H9 (cell line): ENCODE data around the gene KLHDC10. TPM values are rescaled to one million over a fixed set of nuclear protein-coding genes. Genes with fewer than 3 reads are reported as not detected.

ENCODE experiments used
- DNase-seq: peaks from one replicate; pipeline ENCODE4 v3.0.0-alpha.2; 2017
- H2AFZ ChIP-seq: one replicate; pipeline ENCODE4 v1.6.1; 2013; ENCODE audit warnings: mild to moderate bottlenecking, low read length, control low read depth, moderate library complexity
- H2AK5ac ChIP-seq: 2 replicates; pipeline ENCODE4 v1.6.1; 2013; ENCODE audit warnings: low read length, control low read depth, mixed read lengths; ENCODE audit not compliant: insufficient read length
- H2BK120ac ChIP-seq: one replicate; pipeline ENCODE4 v1.6.1; 2013; ENCODE audit warnings: low read depth, mild to moderate bottlenecking, low read length, control low read depth, inconsistent platforms; ENCODE audit not compliant: poor library complexity, severe bottlenecking
- H2BK12ac ChIP-seq: 2 replicates; pipeline ENCODE4 v1.6.1; 2013; ENCODE audit warnings: low read length, control low read depth, mixed read lengths, low read depth; ENCODE audit not compliant: insufficient read length
- H2BK15ac ChIP-seq: 2 replicates; pipeline ENCODE4 v1.6.1; 2013; ENCODE audit warnings: low read depth, low read length, control low read depth
- H2BK20ac ChIP-seq: one replicate; pipeline ENCODE4 v1.6.1; 2013; ENCODE audit warnings: low read depth, mild to moderate bottlenecking, low read length, control low read depth, inconsistent platforms; ENCODE audit not compliant: poor library complexity, severe bottlenecking
- H2BK5ac ChIP-seq: 2 replicates; pipeline ENCODE4 v1.6.1; 2013; ENCODE audit warnings: low read length, control low read depth, mixed read lengths; ENCODE audit not compliant: insufficient read length
- H3K14ac ChIP-seq: 2 replicates; pipeline ENCODE4 v1.6.1; 2013; ENCODE audit warnings: low read length, control low read depth; ENCODE audit not compliant: insufficient read depth
- H3K18ac ChIP-seq: 2 replicates; pipeline ENCODE4 v1.6.1; 2013; ENCODE audit warnings: low read depth, mild to moderate bottlenecking, mixed read lengths, low read length, control low read depth; ENCODE audit not compliant: insufficient read length
- H3K23ac ChIP-seq: 2 replicates; pipeline ENCODE4 v1.6.1; 2013; ENCODE audit warnings: low read length, control low read depth, mixed read lengths, low read depth; ENCODE audit not compliant: insufficient read length
- H3K23me2 ChIP-seq: 2 replicates; pipeline ENCODE4 v1.6.1; 2013; ENCODE audit warnings: low read depth, mild to moderate bottlenecking, mixed read lengths, low read length, control low read depth; ENCODE audit not compliant: insufficient read length, poor library complexity, severe bottlenecking
- H3K27ac ChIP-seq: 2 replicates; pipeline ENCODE4 v1.5.1; 2013; ENCODE audit warnings: low read length, control low read depth, mixed read lengths, low read depth; ENCODE audit not compliant: insufficient read length
- H3K27me3 ChIP-seq: 2 replicates; pipeline ENCODE4 v1.6.1; 2013; ENCODE audit warnings: low read length, control low read depth, inconsistent platforms; ENCODE audit not compliant: insufficient read depth
- H3K4ac ChIP-seq: 2 replicates; pipeline ENCODE4 v1.6.1; 2013; ENCODE audit warnings: low read depth, mild to moderate bottlenecking, control low read depth, inconsistent platforms, low read length, moderate library complexity
- H3K4me1 ChIP-seq: 2 replicates; pipeline ENCODE4 v1.6.1; 2013; ENCODE audit warnings: low read length, control low read depth, inconsistent platforms; ENCODE audit not compliant: insufficient read depth
- H3K4me2 ChIP-seq: 2 replicates; pipeline ENCODE4 v1.6.1; 2013; ENCODE audit warnings: low read length, control low read depth, mixed read lengths; ENCODE audit not compliant: insufficient read length, insufficient read depth
- H3K56ac ChIP-seq: 2 replicates; pipeline ENCODE4 v1.6.1; 2013; ENCODE audit warnings: low read depth, mild to moderate bottlenecking, mixed read lengths, low read length, control low read depth; ENCODE audit not compliant: insufficient read length
- H3K79me1 ChIP-seq: 2 replicates; pipeline ENCODE4 v1.6.1; 2013; ENCODE audit warnings: low read depth, mild to moderate bottlenecking, moderate library complexity, low read length, control low read depth, inconsistent platforms; ENCODE audit not compliant: insufficient read depth, poor library complexity, severe bottlenecking
- H3K79me2 ChIP-seq: 2 replicates; pipeline ENCODE4 v1.6.1; 2013; ENCODE audit warnings: low read length, control low read depth, inconsistent platforms; ENCODE audit not compliant: insufficient read depth
- H3K9ac ChIP-seq: 2 replicates; pipeline ENCODE4 v1.6.1; 2013; ENCODE audit warnings: low read length, control low read depth, mixed read lengths; ENCODE audit not compliant: insufficient read length; ENCODE audit errors: extremely low read depth
- H3K9me3 ChIP-seq: one replicate; pipeline ENCODE4 v1.6.1; 2013; ENCODE audit warnings: low read depth, low read length, inconsistent platforms; ENCODE audit not compliant: control insufficient read depth
- H3T11ph ChIP-seq: one replicate; pipeline ENCODE4 v1.6.1; 2013; ENCODE audit warnings: mild to moderate bottlenecking, low read length, control low read depth, inconsistent platforms
- H4K20me1 ChIP-seq: one replicate; pipeline ENCODE4 v1.6.1; 2013; ENCODE audit not compliant: control insufficient read depth, insufficient read length, insufficient read depth
- H4K5ac ChIP-seq: 2 replicates; pipeline ENCODE4 v1.6.1; 2013; ENCODE audit warnings: low read depth, mild to moderate bottlenecking, mixed read lengths, low read length, control low read depth; ENCODE audit not compliant: insufficient read length
- H4K8ac ChIP-seq: replicated peaks from 2 replicates; pipeline ENCODE4 v1.6.1; 2013; ENCODE audit warnings: low read length, control low read depth, mixed read lengths, low read depth; ENCODE audit not compliant: insufficient read length
- H4K91ac ChIP-seq: 2 replicates; pipeline ENCODE4 v1.6.1; 2013; ENCODE audit warnings: low read depth, mild to moderate bottlenecking, moderate library complexity, mixed read lengths, low read length, control low read depth; ENCODE audit not compliant: insufficient read length
- H3K27ac Mint-ChIP-seq, 3 experiments: 2 replicates in 2 of 3; 3 replicates in 1 of 3; pipeline ENCODE4 v1.8.0; 2020 to 2021; ENCODE audit warnings: mixed read lengths in 3 of 3, mild to moderate bottlenecking in 1 of 3, moderate library complexity in 1 of 3
- H3K27me3 Mint-ChIP-seq: 2 replicates; pipeline ENCODE4 v1.8.0; 2021; ENCODE audit warnings: low read depth, mild to moderate bottlenecking, moderate library complexity, mixed read lengths
- H3K36me3 Mint-ChIP-seq, 3 experiments: 2 replicates in 2 of 3; 3 replicates in 1 of 3; pipeline ENCODE4 v1.8.0; 2020 to 2021; ENCODE audit warnings: low read depth in 3 of 3, mixed read lengths in 3 of 3; ENCODE audit not compliant: insufficient read depth in 1 of 3
- H3K4me1 Mint-ChIP-seq, 2 experiments: 2 replicates each; pipeline ENCODE4 v1.8.0; 2020; ENCODE audit warnings: mixed read lengths in 2 of 2
- H3K4me3 Mint-ChIP-seq, 2 experiments: 2 replicates in 1 of 2; 3 replicates in 1 of 2; pipeline ENCODE4 v1.8.0; 2020 to 2021; ENCODE audit warnings: mild to moderate bottlenecking in 2 of 2, mixed read lengths in 2 of 2, moderate library complexity in 1 of 2
- H3K9me3 Mint-ChIP-seq, 2 experiments: 2 replicates in 1 of 2; 3 replicates in 1 of 2; pipeline ENCODE4 v1.8.0; 2020; ENCODE audit warnings: mild to moderate bottlenecking in 2 of 2, mixed read lengths in 2 of 2, moderate library complexity in 1 of 2
- WGBS: extraction: QIAGEN DNeasy Blood & Tissue Kit; methylation state at CpG from one replicate; pipeline ENCODE4 v1.1.7; 2013; ENCODE audit warnings: missing lambda C conversion rate, low lambda C conversion rate, mixed read lengths; ENCODE audit not compliant: insufficient read length; ENCODE audit errors: extremely low coverage; 5-methylcytosine and 5-hydroxymethylcytosine counted together
- total RNA-seq: library from RNA; stranded (reverse); gene quantifications from 2 replicates; pipeline ENCODE4 v1.2.1, GENCODE V29; 2021
- TF ChIP-seq, protein P1 (sequence below): fragments of 200-600 bp; sonication (generic); conservative IDR thresholded peaks from 3 replicates; pipeline ENCODE4 v1.8.0; 2021; ENCODE audit warnings: antibody characterized with exemption, mild to moderate bottlenecking

KLHDC10 gene
- total RNA-seq, 1 experiment from 2014 or later: 17.3 TPM

DNA sequence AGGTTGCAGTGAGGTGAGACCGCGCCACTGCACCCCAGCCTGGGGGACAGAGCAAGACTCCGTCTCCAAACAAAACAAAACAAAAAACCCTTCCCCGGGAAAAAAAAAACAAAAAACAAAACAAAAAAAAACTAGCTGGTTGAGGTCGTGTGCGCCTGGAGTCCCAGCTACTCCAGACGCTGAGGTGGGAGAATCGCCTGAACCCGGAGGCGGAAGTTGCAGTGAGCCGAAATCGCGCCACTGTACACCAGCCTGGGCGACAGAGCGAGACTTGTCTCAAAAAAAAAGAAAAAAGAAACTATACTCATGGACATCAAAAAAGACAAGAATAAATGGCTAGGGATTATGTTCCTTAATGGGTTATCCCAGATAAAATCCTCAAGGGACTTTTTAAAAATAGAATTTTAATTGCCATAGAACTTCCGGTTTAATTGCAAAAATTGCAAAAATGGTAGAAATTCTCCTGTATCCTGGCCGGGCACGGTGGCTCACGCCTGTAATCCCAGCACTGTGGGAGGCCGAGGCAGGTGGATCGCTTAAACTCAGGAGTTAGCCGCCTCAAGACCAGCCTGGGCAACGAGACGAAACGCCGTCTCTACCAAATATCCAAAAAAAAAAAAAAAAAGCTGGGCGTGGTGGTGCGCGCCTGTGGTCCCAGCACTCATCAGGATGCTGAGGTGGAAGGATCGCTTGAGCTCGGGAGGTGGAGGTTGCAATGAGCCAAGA is 37.8 kb downstream of the KLHDC10 start:
- no peak overlapping the region for H2BK20ac ChIP-seq
- Mint-ChIP-seq H3K36me3 (peaks cover 2 to 5% (median 4%) of the 10 kb centered on the region in 3 experiments; a peak in 4 of 7 replicates), H3K27me3 (no peaks in the 10 kb centered on the region; the same call in 1 of the 2 replicates), H3K9me3 (peaks cover 4 to 7% of the 10 kb centered on the region in 2 experiments; a peak in 4 of 5 replicates), H3K27ac (peak overlapping the region in 1 of 3 experiments; percentile 70; a peak in 1 of 7 replicates), H3K4me3 (no peak overlapping the region), H3K4me1 (no peaks in the 10 kb centered on the region; a peak in 1 of 4 replicates)
- H3K23me2 ChIP-seq: no peaks in the 10 kb centered on the region
- H3K27me3 ChIP-seq: no peaks in the 10 kb centered on the region
- H2BK15ac ChIP-seq: no peak overlapping the region
- no peak overlapping the region for H3K18ac ChIP-seq
- no peak overlapping the region for H2AK5ac ChIP-seq
- H3K79me1 ChIP-seq: no peaks in the 10 kb centered on the region
- H3K4ac ChIP-seq: no peak overlapping the region
- no peak overlapping the region for H4K91ac ChIP-seq
- DNase-seq: no peak
- WGBS: no CpG with 5 or more reads among the region's 31 CpGs
- no peaks in the 10 kb centered on the region; the same call in 1 of the 2 replicates for H3K4me1 ChIP-seq
- no peaks in the 10 kb centered on the region for H3K79me2 ChIP-seq
- H4K8ac ChIP-seq: no peak overlapping the region
- H2AFZ ChIP-seq: no peak overlapping the region
- no peak overlapping the region for H4K5ac ChIP-seq
- no peak overlapping the region for H3K9ac ChIP-seq
- TF ChIP-seq, protein P1, sequence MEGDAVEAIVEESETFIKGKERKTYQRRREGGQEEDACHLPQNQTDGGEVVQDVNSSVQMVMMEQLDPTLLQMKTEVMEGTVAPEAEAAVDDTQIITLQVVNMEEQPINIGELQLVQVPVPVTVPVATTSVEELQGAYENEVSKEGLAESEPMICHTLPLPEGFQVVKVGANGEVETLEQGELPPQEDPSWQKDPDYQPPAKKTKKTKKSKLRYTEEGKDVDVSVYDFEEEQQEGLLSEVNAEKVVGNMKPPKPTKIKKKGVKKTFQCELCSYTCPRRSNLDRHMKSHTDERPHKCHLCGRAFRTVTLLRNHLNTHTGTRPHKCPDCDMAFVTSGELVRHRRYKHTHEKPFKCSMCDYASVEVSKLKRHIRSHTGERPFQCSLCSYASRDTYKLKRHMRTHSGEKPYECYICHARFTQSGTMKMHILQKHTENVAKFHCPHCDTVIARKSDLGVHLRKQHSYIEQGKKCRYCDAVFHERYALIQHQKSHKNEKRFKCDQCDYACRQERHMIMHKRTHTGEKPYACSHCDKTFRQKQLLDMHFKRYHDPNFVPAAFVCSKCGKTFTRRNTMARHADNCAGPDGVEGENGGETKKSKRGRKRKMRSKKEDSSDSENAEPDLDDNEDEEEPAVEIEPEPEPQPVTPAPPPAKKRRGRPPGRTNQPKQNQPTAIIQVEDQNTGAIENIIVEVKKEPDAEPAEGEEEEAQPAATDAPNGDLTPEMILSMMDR: no peak
- no peak overlapping the region for H2BK5ac ChIP-seq
- H3K9me3 ChIP-seq: no peaks in the 10 kb centered on the region
- H3T11ph ChIP-seq: no peak overlapping the region
- no peak overlapping the region for H3K4me2 ChIP-seq
- H3K27ac ChIP-seq: no peak overlapping the region
- no peak overlapping the region for H3K23ac ChIP-seq
- no peak overlapping the region for H3K14ac ChIP-seq
- no peak overlapping the region for H2BK120ac ChIP-seq
- no peak overlapping the region for H2BK12ac ChIP-seq
- no peaks in the 10 kb centered on the region for H4K20me1 ChIP-seq
- H3K56ac ChIP-seq: no peak overlapping the region
